ENCODE results near the gene USP25.
A peak's percentile ranks its signal among the peaks of the same experiment; 100 is the strongest.

The USP25 gene

GRCh38 chr21:15823486-15824150 lies 93.8 kb downstream of the USP25 start:
- no peak for DNase-seq

GRCh38 chr21:15825700-15826099 lies 95.9 kb downstream of the USP25 start:
- no peak for DNase-seq

GRCh38 chr21:15826147-15826780 lies 96.5 kb downstream of the USP25 start:
- peak in 1 of 2 experiments; percentile 6 for DNase-seq

GRCh38 chr21:15826908-15827601 lies 97.3 kb downstream of the USP25 start:
- DNase-seq: no peak

- DNase-seq: no peak
Observed at GRCh38 chr21:15831497-15831896, 101.7 kb downstream of the USP25 start.

- no peak for DNase-seq
Observed at GRCh38 chr21:15837645-15838044, 107.9 kb downstream of the USP25 start.

GRCh38 chr21:15839026-15839425 lies 109.2 kb downstream of the USP25 start:
- DNase-seq: no peak

- no peak for DNase-seq
Observed at GRCh38 chr21:15839601-15840000, 109.8 kb downstream of the USP25 start.

GRCh38 chr21:15840406-15840805 lies 110.6 kb downstream of the USP25 start:
- no peak for DNase-seq

GRCh38 chr21:15841856-15842564 lies 112.2 kb downstream of the USP25 start:
- DNase-seq: no peak

GRCh38 chr21:15842565-15842880 lies 112.7 kb downstream of the USP25 start:
- DNase-seq: no peak

- no peak for DNase-seq
Observed at GRCh38 chr21:15843766-15844165, 114.0 kb downstream of the USP25 start.

GRCh38 chr21:15848634-15849560 lies 119.1 kb downstream of the USP25 start:
- DNase-seq: no peak

- DNase-seq: no peak
Observed at GRCh38 chr21:15849927-15850326, 120.1 kb downstream of the USP25 start.

- DNase-seq: no peak
Observed at GRCh38 chr21:15850645-15851044, 120.9 kb downstream of the USP25 start.

GRCh38 chr21:15852146-15852545 lies 122.4 kb downstream of the USP25 start:
- DNase-seq: no peak

GRCh38 chr21:15853126-15853525 lies 123.3 kb downstream of the USP25 start:
- DNase-seq: no peak

- no peak for DNase-seq
Observed at GRCh38 chr21:15856813-15857212, 127.0 kb downstream of the USP25 start.

- no peak for DNase-seq
Observed at GRCh38 chr21:15857740-15858139, 128.0 kb downstream of the USP25 start.

- DNase-seq: no peak
Observed at GRCh38 chr21:15860541-15860940, 130.8 kb downstream of the USP25 start.

GRCh38 chr21:15868940-15869339 lies 139.2 kb downstream of the USP25 start:
- DNase-seq: no peak

- DNase-seq: no peak
Observed at GRCh38 chr21:15870819-15871218, 141.0 kb downstream of the USP25 start.

- DNase-seq: no peak
Observed at GRCh38 chr21:15872236-15872635, 142.5 kb downstream of the USP25 start.

All from activated CD4-positive, alpha-beta T cell treated with anti-CD3 and anti-CD28 coated beads, Interleukin-2, amount 50 U/mL, for 48 hours (primary cell).